IMR-90 (cell line): ENCODE measurements around the gene NCOA5. TPM values are rescaled to one million over a fixed set of nuclear protein-coding genes. Genes with fewer than 3 reads are reported as not detected.

Experiments used
- ATAC-seq: fragments of 200-7000 bp; cut with Tn5 transposase; 2 replicates; pipeline ENCODE4 v1.9.1; 2020; ENCODE audit warnings: low read depth, mild to moderate bottlenecking, moderate library complexity
- BruUV-seq: library from RNA; stranded (reverse); fragments of 400-500 nt; replicated peaks from 2 replicates; lab custom pipeline; 2021; lab: Mats Ljungman, UMichigan
- CTCF ChIA-PET: fragments of 300-600 bp; formaldehyde crosslinking; extraction: SDS; loops from one replicate; lab custom pipeline; 2021; ENCODE audit warnings: antibody characterized with exemption; lab: Yijun Ruan, JAX
- POLR2A ChIA-PET: fragments of 300-600 bp; sonication (Branson Sonifier 250); formaldehyde crosslinking; loops from one replicate; lab custom pipeline; 2022; ENCODE audit warnings: antibody characterized with exemption; ENCODE audit not compliant: unreplicated experiment; lab: Charles Lee
- DNase-seq: peaks from one replicate; pipeline ENCODE4 v3.0.0; 2013
- H2AFZ ChIP-seq: replicated peaks from 2 replicates; pipeline ENCODE3; 2013; ENCODE audit warnings: low read length, mild to moderate bottlenecking; ENCODE audit not compliant: poor library complexity
- H2AK5ac ChIP-seq: 2 replicates; pipeline ENCODE4 v1.6.1; 2013; ENCODE audit warnings: low read depth, low read length, inconsistent platforms
- H2AK9ac ChIP-seq: replicated peaks from 2 replicates; pipeline ENCODE3; 2013; ENCODE audit warnings: mild to moderate bottlenecking, low read depth, low read length, moderate library complexity; ENCODE audit not compliant: poor library complexity
- H2BK120ac ChIP-seq: 2 replicates; pipeline ENCODE4 v1.6.1; 2013; ENCODE audit warnings: low read depth, low read length, inconsistent platforms
- H2BK15ac ChIP-seq: 3 replicates; pipeline ENCODE4 v1.6.1; 2013; ENCODE audit warnings: low read depth, low read length, inconsistent platforms
- H2BK20ac ChIP-seq: 2 replicates; pipeline ENCODE4 v1.6.1; 2013; ENCODE audit warnings: low read depth, mild to moderate bottlenecking, inconsistent platforms, low read length, moderate library complexity
- H2BK5ac ChIP-seq: 2 replicates; pipeline ENCODE4 v1.6.1; 2013; ENCODE audit warnings: mild to moderate bottlenecking, low read depth, low read length, inconsistent platforms; ENCODE audit not compliant: poor library complexity, severe bottlenecking
- H3K14ac ChIP-seq: replicated peaks from 2 replicates; pipeline ENCODE4 v1.6.1; 2013; ENCODE audit warnings: low read depth, low read length, inconsistent platforms
- H3K18ac ChIP-seq: 2 replicates; pipeline ENCODE4 v1.6.1; 2013; ENCODE audit warnings: low read depth, low read length, control low read depth
- H3K23ac ChIP-seq: 2 replicates; pipeline ENCODE4 v1.6.1; 2013; ENCODE audit warnings: low read depth, low read length, inconsistent platforms
- H3K27ac ChIP-seq: 2 replicates; pipeline ENCODE4 v1.5.1; 2013; ENCODE audit warnings: mild to moderate bottlenecking, control low read depth, low read length; ENCODE audit not compliant: insufficient read depth
- H3K27me3 ChIP-seq: 2 replicates; pipeline ENCODE4 v1.6.1; 2013; ENCODE audit warnings: low read length; ENCODE audit not compliant: control insufficient read depth, insufficient read depth
- H3K36me3 ChIP-seq: 2 replicates; pipeline ENCODE4 v1.6.1; 2013; ENCODE audit warnings: low read length, mixed read lengths; ENCODE audit not compliant: control insufficient read depth, insufficient read depth
- H3K4ac ChIP-seq: 2 replicates; pipeline ENCODE4 v1.6.1; 2013; ENCODE audit warnings: low read depth, low read length, inconsistent platforms
- H3K4me1 ChIP-seq: 2 replicates; pipeline ENCODE4 v1.6.1; 2013; ENCODE audit warnings: low read length, mixed read lengths; ENCODE audit not compliant: control insufficient read depth, insufficient read depth
- H3K4me2 ChIP-seq: 2 replicates; pipeline ENCODE4 v1.6.1; 2013; ENCODE audit warnings: low read depth, mild to moderate bottlenecking, control low read depth, low read length, moderate library complexity
- H3K4me3 ChIP-seq: 2 replicates; pipeline ENCODE4 v1.5.1; 2013; ENCODE audit warnings: low read depth, mild to moderate bottlenecking, control low read depth, low read length, moderate library complexity; ENCODE audit not compliant: insufficient read depth
- H3K56ac ChIP-seq: 2 replicates; pipeline ENCODE4 v1.6.1; 2013; ENCODE audit warnings: low read length, inconsistent platforms; ENCODE audit not compliant: insufficient read depth; ENCODE audit errors: extremely low read depth
- H3K79me1 ChIP-seq, 2 experiments: 2 replicates each; pipeline ENCODE4 v1.6.1; 2013; ENCODE audit warnings: low read length in 2 of 2, inconsistent platforms in 1 of 2, low read depth in 1 of 2
- H3K9ac ChIP-seq: 2 replicates; pipeline ENCODE4 v1.6.1; 2013; ENCODE audit warnings: low read depth, low read length, control low read depth
- H3K9me1 ChIP-seq: 2 replicates; pipeline ENCODE4 v1.6.1; 2013; ENCODE audit warnings: low read length, inconsistent platforms; ENCODE audit not compliant: insufficient read depth
- H3K9me3 ChIP-seq: 2 replicates; pipeline ENCODE4 v1.6.1; 2013; ENCODE audit warnings: low read length; ENCODE audit not compliant: control insufficient read depth, insufficient read depth
- H4K20me1 ChIP-seq: 2 replicates; pipeline ENCODE4 v1.6.1; 2013; ENCODE audit warnings: low read length, inconsistent platforms; ENCODE audit not compliant: insufficient read depth
- H4K5ac ChIP-seq: 2 replicates; pipeline ENCODE4 v1.6.1; 2013; ENCODE audit warnings: mild to moderate bottlenecking, low read depth, low read length, control low read depth
- H4K8ac ChIP-seq, 2 experiments: 2 replicates each; pipeline ENCODE4 v1.6.1; 2013; ENCODE audit warnings: low read depth in 2 of 2, low read length in 2 of 2, control low read depth in 1 of 2, inconsistent platforms in 1 of 2
- H4K91ac ChIP-seq: 2 replicates; pipeline ENCODE4 v1.6.1; 2013; ENCODE audit warnings: low read depth, low read length, inconsistent platforms; ENCODE audit not compliant: insufficient read depth
- CTCF ChIP-seq: conservative IDR thresholded peaks from 2 replicates; pipeline ENCODE4 v1.5.1; 2012; ENCODE audit warnings: mild to moderate bottlenecking, low read depth, low read length, improper control_type of control experiment
- FOS ChIP-seq: fragments of 150-350 bp; IDR thresholded peaks from 2 replicates; pipeline ENCODE4 v1.6.1; 2016; ENCODE audit warnings: low read depth, low read length
- MAZ ChIP-seq: IDR thresholded peaks from 2 replicates; pipeline ENCODE4 v1.6.1; 2012; ENCODE audit warnings: low read depth, mild to moderate bottlenecking, low read length, improper control_type of control experiment, moderate library complexity, borderline replicate concordance
- MXI1 ChIP-seq: IDR thresholded peaks from 2 replicates; pipeline ENCODE4 v1.6.1; 2012; ENCODE audit warnings: low read depth, mild to moderate bottlenecking, low read length, moderate library complexity, borderline replicate concordance
- POLR2A ChIP-seq: IDR thresholded peaks from 2 replicates; pipeline ENCODE4 v1.6.1; 2012; ENCODE audit warnings: mild to moderate bottlenecking, low read depth, low read length
- RAD21 ChIP-seq: IDR thresholded peaks from 2 replicates; pipeline ENCODE4 v1.6.1; 2012; ENCODE audit warnings: low read length, improper control_type of control experiment
- SMC3 ChIP-seq: fragments of 150-350 bp; IDR thresholded peaks from 2 replicates; pipeline ENCODE4 v1.6.1; 2016; ENCODE audit warnings: low read depth, mild to moderate bottlenecking, antibody characterized with exemption, low read length, moderate library complexity
- WGBS, 2 experiments: methylation state at CpG; one replicate each; pipeline versions ENCODE4 v1.1.5 to v1.1.7; 2013; ENCODE audit warnings: missing lambda C conversion rate in 2 of 2; ENCODE audit not compliant: insufficient read length in 1 of 2; ENCODE audit errors: extremely low coverage in 2 of 2; 5-methylcytosine and 5-hydroxymethylcytosine counted together
- dilution Hi-C: fragments of 300-500 bp; cut with HindIII; formaldehyde crosslinking; loops from one replicate; pipeline ENCODE4 v1.14.3; 2018; ENCODE audit warnings: low sequenced_read_pairs; ENCODE audit not compliant: unreplicated experiment
- in situ Hi-C: fragments of 300-500 bp; cut with MboI; formaldehyde crosslinking; loops from 3 replicates; pipeline ENCODE4 v1.14.3; 2019; ENCODE audit warnings: low sequenced_read_pairs, inconsistent platforms, mixed read lengths
- intact Hi-C: fragments of 100-400 bp; cut with micrococcal nuclease; formaldehyde crosslinking; loops from 2 replicates; pipeline ENCODE4 v1.10.0; 2022
- polyA plus RNA-seq, 3 experiments: library from polyadenylated mRNA; depleted of rRNA; stranded (reverse); fragments of >200 nt; gene quantifications; 2 replicates each; pipeline ENCODE4 v1.2.3, GENCODE V29; 2012; ENCODE audit warnings: low replicate concordance in 1 of 3
- total RNA-seq: library from RNA; depleted of rRNA; stranded (reverse); fragments of >200 nt; gene quantifications from 2 replicates; pipeline ENCODE4 v1.2.3, GENCODE V29; 2012

Gene NCOA5
- total and polyA plus RNA-seq, 2 of the 4 experiments (the other 2 are of a cell fraction), result 17.4 to 20.6 TPM

DNA sequence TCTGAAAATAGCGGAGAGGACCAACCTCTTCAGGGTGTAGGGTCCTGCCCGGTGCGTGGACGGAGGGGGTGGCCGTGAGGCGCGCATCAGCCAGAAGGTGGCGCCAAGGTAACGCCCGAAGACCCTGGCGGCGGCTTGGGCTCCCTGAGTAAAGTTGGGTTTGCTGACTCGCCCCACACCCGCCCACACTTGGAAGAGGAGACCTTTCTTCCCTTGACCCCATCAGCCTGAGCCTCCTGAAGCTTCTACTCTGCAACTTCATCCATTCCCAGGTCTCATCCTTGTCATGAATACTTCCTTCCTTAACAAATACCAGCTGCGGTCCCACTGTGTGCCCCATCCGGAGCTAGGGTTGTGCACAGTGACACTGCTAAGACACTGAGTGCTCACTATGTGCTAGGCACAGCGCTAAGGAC lies 43.0 kb upstream of the NCOA5 start:
- no peak overlapping the region for H3K14ac ChIP-seq
- H2AK5ac ChIP-seq, result no peak overlapping the region
- H2AK9ac ChIP-seq, result no peak overlapping the region
- no peak overlapping the region for H3K23ac ChIP-seq
- no peak overlapping the region for H3K18ac ChIP-seq
- H4K5ac ChIP-seq, result no peak overlapping the region
- no peaks in the 10 kb centered on the region for H4K20me1 ChIP-seq
- H3K36me3 ChIP-seq, result no peaks in the 10 kb centered on the region
- H2BK5ac ChIP-seq, result no peak overlapping the region
- no peak overlapping the region for H4K8ac ChIP-seq
- no peaks in the 10 kb centered on the region for H3K9me1 ChIP-seq
- dilution Hi-C loops (no loop called here), intact Hi-C loops (loop anchor here (1.0 to 5.0 kb wide), 5 partner anchors 195 to 352 kb away; no protein-coding TSS in a partner anchor), in situ Hi-C loops (no loop called here)
- peak overlapping the region; percentile 6 for H2AFZ ChIP-seq
- no peaks in the 10 kb centered on the region for H3K9me3 ChIP-seq
- ATAC-seq, result peak; percentile 96
- WGBS, 2 experiments, result 15% methylated on average over 10 of the region's 17 CpGs; no CpG with 5 or more reads in 1 of the 2 experiments
- peak; percentile 43 for DNase-seq
- no peak overlapping the region for H3K27ac ChIP-seq
- H2BK15ac ChIP-seq, result no peak overlapping the region
- H3K79me1 ChIP-seq, result no peaks in the 10 kb centered on the region
- no peak overlapping the region for H3K4me2 ChIP-seq
- no peaks in the 10 kb centered on the region for H3K4me1 ChIP-seq
- ChIA-PET CTCF (interaction anchor here (0.7 kb wide), 1 partner anchor 217 kb away, joined by 7 read pairs; no protein-coding TSS in a partner anchor), POLR2A (no interaction called here)
- no peak overlapping the region for H2BK20ac ChIP-seq
- no peak overlapping the region for H3K56ac ChIP-seq
- H3K9ac ChIP-seq, result no peak overlapping the region
- no peak overlapping the region for H3K4ac ChIP-seq
- no peak overlapping the region for H3K4me3 ChIP-seq
- no peak overlapping the region for H4K91ac ChIP-seq
- TF ChIP-seq SMC3, result peak; percentile 62
- peak; percentile 85 for TF ChIP-seq RAD21
- peak; percentile 81 for TF ChIP-seq CTCF
- no peak for TF ChIP-seq POLR2A
- TF ChIP-seq FOS, result no peak
- TF ChIP-seq MAZ, result peak; percentile 14; the same call in 1 of the 2 replicates
- no peak for TF ChIP-seq MXI1
- BruUV-seq, result no TSS peak
- no peak overlapping the region for H2BK120ac ChIP-seq
- peaks cover 46% of the 10 kb centered on the region for H3K27me3 ChIP-seq
